Retinal pigment epithelial cell (primary cell): Measurements from ENCODE around the gene ACAD8.

Experiments
- DNase-seq: peaks from one replicate; pipeline ENCODE4 v3.0.0-alpha.2; 2010; ENCODE audit warnings: low read depth
- H3K4me3 ChIP-seq: 2 replicates; pipeline ENCODE4 v1.5.1; 2011; ENCODE audit warnings: mild to moderate bottlenecking, low read length, control low read depth, moderate library complexity
- CTCF ChIP-seq: conservative IDR thresholded peaks from 2 replicates; pipeline ENCODE4 v1.5.1; 2011; ENCODE audit warnings: low read depth, low read length, control low read depth, inconsistent platforms

The ACAD8 gene

DNA sequence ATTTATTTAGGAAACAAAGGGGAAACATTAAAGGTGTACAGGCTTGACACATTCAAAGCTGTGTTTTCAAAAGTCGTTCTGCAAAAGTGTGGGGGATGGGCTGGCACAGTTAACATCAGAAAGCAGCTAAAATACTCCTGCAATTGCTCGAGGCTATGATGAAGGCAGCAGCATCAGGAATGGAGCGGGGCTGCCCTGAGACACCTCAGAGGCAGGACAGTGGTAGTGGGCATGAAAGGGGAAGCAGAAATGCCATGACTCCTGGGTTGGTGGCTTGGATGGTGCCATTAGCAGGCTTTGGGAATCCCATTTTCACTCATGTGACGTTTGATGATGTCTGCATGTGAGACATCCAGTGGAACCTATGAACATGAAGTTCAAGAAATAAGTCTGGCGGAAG, 30.2 kb upstream of the ACAD8 start:
- TF ChIP-seq CTCF: no peak
- peak overlapping the region; percentile 94 for H3K4me3 ChIP-seq
- no peak for DNase-seq

GRCh38 chr11:134223836-134224709, 29.3 kb upstream of the ACAD8 start, which contains the start of the genes NCAPD3 and VPS26B:
Gene NCAPD3, minus strand, starts transcription at chr11:134223967. Its CDS starts 41 bp downstream, at chr11:134223926.
Gene VPS26B, plus strand, starts transcription at chr11:134224671. Its CDS starts 452 bp downstream, at chr11:134225123.
- DNase-seq: peak; percentile 78
- no peak for TF ChIP-seq CTCF
- peak within 1 kb of the TSS; percentile 94 for H3K4me3 ChIP-seq

DNA sequence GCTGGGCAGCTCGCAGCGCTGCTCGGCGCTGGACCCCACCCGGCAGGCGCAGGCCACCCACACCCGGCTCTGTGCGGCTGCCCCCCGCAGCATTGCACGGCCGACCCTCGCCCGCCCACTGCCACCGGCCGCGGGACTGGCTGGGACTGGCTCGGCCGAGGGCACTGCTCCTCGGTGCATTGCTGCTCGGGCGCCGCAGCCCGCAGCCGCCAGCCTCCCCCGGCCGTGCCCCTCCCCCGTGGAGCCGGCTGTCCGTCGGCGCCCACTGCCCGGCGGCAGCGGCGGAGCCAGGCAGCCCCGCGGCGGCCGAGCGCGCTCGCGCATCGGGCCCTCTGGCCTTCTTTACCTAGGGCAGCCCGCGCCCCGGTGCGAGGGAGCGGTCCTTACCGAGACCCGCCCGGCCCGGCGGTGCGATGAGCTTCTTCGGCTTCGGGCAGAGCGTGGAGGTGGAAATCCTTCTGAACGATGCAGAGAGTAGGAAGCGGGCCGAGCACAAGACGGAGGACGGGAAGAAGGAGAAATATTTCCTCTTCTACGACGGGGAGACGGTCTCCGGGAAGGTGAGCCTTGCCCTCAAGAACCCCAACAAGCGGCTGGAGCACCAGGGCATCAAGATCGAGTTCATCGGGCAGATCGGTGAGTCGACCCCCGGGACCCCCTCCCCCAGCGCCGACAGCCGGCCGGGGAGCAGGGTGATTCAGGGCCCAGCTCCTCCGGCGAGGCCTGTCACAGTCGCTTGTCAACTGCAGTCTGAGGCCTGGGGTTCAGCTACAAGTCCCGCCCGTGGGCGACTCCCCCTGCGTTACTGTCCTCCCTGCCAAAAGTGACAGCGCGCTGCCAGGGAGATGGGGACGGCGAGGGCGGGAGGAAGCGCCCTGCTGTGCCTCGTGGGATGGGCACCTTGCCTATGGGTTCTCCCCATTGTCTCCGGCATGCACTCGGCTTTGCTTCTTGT, 28.4 kb upstream of the ACAD8 start:
- no peak for TF ChIP-seq CTCF

GRCh38 chr11:134226806-134227325, 26.5 kb upstream of the ACAD8 start:
- DNase-seq: no peak
- TF ChIP-seq CTCF: no peak

More for the DNA sequence above, 28.4 kb upstream of the ACAD8 start:
- no peak for DNase-seq
- peak overlapping the region; percentile 94 for H3K4me3 ChIP-seq

DNA sequence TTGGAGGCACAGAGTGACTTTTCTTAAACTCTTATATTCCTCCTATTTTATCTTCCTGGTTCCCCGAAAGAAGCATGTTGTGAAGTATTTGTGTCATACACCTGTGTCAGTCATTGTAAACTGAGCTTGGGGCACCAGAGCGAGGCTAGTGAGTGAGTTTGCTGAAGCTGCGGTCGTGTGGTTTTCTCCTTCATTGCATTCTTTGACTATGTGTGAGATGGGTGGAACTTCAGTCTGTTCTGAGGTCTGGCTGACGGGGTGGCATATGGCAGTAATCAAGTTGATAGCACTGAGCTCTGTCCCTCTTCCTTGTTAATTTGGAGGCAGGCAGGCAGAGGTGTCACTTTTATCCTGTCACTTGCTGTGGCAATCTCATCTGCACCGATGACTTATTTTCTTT, 24.7 kb upstream of the ACAD8 start:
- TF ChIP-seq CTCF: no peak
- H3K4me3 ChIP-seq: no peak overlapping the region
- no peak for DNase-seq

More at GRCh38 chr11:134226806-134227325, 26.5 kb upstream of the ACAD8 start:
- no peak overlapping the region for H3K4me3 ChIP-seq

- TF ChIP-seq CTCF: no peak
- no peak overlapping the region for H3K4me3 ChIP-seq
- DNase-seq: no peak
Observed at GRCh38 chr11:134229126-134229790, 24.1 kb upstream of the ACAD8 start.
